SHP77 treated with DMSO at 0.1 percent for 48 hours (cell line): Measurements from ENCODE around the gene HCN1.

Source experiments
- DNase-seq: peaks from one replicate; lab custom pipeline; 2025; lab: John Stamatoyannopoulos, UW

The HCN1 gene

DNA sequence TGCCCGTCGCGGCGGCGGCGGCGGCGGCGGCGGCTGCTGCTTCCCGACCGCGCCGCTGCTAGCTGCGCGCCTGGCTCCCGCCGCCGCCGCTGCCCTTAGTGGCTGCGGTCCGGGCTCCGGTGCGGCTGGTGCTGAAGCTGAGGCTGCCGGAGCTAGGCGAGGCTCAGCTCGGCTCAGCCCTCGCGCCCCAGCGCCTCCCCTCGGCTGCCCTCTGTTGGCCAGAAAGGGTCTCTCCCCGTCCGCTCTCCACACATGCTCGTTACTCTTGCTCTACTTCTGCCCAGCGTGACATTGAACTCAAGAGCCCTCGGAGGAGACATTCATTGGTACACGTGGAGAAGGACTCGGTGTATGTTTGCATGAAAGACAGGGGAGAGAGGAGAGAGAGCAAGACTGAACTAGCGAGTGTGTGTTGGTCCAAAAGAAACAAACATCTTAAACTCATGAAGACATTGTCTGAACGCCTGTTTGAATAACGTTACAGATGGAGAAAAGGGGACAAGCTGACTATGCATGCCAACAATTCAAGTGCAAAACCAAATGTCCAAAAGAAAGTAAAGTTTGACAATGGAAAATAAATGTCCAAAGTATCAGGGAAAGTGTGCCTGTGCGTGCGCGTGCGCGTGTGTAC lies at the start of gene HCN1:
Gene HCN1, minus strand, starts transcription at position 175 of the 631 bp plus-strand sequence.
- DNase-seq, result peak; percentile 8

DNA sequence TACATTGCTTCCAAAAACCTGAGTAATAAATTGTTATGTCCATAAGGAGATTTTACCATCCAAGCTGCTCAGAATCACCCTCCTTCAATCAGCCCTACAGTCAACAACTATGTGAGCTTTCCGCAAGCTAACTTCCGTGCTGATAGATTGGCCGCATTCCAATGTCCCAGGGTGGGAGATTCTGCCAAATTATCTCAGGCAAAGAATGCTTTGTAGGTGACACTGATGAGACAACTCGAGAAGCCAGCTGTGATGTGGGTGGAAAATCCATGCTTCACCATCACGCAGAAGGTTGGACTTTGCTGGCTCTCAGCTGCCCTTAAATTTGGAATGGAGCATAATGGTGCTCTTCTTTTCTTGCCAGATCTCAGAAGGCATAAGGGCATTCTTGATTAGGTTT lies 44.9 kb upstream of the HCN1 start:
- DNase-seq, result no peak

DNA sequence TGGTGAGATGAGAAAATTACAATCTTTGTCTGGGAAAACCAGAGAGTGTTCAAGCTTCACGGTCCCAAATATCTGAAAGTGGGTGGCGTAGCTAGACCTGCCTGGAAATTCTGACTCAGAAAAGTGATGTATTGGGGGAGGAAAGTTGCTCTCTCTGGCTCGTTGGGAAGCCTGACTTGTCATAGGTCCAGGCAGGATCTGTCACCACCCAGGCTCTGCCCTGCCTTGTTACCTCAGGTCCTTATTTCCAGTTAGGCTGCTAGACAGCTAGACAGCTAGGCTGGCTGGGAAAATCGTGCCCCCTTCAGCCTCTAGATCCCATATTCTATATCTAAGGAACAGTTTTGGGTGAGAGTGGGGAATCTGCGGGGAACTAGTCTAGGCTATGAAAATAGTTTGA lies 41.0 kb upstream of the HCN1 start:
- DNase-seq, result no peak

DNA sequence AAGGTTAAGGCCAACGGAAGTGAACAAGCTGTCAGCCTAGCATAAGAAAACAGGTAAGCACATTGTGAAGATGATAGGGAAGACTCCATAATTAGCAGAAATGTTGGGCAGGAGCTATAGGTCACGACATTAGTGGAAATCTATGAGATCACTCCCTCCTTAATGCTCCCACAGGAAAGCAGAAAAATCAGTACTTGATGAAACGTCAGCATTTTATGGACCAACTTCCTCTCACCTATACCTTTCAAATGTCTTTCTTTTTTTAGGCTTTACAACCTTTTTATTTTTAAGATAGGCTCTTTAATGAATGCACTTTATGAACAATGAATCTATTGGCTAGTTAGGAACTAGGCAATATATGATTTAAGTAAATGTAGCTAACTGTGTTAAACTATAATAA lies 29.4 kb upstream of the HCN1 start:
- no peak for DNase-seq

DNA sequence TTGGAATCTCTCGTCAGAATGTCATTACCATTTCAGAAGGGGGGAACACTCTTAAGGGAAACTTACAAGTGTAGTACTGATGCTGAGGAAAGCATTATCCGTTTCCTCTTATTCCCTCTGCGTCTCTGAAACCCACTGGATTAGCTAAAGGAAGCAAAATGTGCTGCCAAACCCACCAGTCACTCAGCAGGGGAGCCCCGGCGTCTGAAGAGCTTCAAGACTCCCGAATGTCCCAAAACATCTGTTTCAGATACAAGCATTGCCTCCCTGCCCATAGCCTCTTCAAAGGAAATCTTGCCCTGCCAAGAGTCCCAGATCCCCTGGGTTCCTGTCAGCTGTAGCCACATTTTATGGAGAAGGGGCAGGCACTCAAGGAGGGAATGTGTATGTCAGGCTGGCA lies 1.0 kb upstream of the HCN1 start:
- no peak for DNase-seq

DNA sequence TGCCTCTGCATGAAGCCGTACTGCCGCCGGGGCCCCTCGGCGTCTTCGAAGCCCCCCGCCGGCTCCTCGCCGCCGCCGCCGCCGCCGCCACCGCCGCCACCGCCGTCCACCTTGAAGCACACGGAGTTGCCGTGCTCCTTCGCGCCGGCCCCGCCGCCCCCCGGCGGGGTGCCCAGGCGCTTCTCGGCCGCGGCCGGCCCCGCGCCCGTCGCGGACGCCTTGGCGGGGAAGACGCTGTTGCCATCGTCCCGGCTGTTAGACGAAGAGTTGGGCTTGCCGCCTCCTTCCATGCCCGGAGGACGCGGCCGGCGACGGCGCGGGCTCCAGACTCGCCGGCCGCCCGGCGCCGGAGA lies 400 bp downstream of the HCN1 start:
- no peak for DNase-seq

DNA sequence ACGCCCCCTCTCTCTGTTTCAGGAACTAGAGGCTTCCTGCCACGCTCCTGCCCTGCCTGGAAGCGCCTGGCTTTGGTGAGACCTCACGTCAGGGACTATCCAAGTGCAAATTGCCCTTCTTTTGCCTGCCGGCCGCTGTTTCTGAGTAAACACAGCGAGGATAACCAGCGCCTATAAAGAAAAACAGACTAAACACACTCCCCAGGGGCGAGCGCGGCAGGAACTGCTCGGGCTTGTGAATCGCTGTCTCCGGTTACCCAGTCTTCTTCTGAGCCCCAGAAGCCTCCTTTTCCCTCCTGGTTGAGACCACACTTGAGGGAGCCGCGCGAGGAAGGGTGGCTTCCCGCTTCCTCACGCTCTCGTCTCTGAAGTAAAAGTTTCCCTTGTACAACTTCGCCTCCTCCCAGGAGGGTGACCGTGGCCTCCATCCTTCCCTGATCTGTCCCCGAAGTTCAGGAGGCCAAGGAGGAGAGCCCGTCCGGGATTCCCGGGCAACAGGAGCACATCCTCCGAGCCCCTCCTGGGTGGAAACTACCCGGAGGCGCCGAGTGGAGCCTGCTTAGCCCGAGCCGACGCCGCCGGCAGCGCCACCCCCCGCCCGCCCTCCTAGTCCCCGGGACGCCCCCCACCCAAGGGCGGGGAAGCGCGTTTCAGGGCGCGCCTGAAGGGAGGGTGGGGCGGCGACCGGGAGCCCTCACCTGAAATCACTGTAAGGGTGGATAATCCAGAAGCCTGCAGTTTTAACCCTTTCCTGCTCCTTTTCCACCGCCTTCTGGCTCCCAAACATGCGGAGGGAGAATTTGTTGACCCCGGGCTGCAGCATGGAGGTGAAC lies 993 bp downstream of the HCN1 start:
- DNase-seq, result no peak

DNA sequence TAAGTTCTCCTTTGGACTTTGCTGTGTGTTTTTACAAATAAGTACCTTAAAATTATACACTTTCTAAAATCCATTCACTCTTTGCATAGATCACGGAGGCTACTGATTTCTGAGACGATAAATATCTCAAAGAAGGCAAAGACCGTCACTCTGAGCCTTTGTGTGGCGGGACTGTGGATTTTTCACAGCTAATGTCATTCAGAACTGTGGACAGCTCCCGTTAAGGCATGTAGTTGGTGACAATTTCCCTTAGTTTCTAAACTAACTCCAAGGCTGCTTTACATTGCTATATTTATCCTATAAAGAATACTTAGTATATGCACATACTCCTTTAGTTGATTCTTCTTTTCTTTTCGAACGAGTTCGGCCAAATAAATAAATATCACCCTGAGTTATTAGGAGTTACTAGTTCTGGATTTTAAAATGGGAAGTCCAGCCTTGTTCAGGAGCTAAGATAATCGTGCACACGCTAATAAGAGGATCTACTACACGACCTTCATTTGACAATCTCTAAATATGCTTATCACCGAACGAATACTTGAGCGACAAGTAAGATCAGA lies 1.8 kb downstream of the HCN1 start:
- no peak for DNase-seq

DNA sequence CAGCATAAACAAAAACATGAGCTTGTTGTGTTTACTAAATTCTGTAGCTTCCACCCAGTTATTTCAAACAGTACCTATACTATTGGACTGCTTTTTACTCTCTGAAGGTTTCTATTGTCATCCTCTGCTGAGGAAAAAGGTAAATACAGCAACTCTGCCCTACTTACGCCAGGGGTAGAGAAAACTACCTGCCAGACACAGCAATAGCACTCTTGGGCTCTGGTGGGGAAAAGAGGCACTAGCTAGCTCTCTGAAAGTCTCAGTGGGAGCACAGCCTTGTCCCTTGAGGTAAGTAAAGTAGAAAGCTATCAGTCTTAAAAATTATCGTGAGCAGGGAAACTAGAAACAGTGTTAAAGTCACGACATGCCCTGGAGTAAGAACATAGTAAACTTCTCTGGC lies 3.7 kb downstream of the HCN1 start:
- no peak for DNase-seq

DNA sequence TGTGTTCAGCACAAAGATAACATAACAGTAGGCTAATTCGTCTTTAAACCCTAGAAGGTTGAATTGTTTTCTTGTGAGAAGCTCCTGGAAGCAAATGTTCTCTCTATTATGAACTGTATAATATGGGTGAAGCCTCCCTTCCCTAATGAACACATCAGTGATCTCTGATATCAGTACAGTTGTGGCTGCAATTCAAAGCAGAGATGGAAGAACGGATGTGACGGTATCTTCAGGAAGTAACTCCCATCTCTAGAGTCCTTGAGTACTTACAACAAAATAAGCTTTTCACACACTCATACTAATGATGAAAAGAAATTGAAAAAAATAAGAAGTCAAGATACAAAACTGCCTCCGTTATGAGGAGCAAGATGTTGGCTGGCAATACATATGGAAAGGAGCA lies 4.5 kb downstream of the HCN1 start:
- no peak for DNase-seq

DNA sequence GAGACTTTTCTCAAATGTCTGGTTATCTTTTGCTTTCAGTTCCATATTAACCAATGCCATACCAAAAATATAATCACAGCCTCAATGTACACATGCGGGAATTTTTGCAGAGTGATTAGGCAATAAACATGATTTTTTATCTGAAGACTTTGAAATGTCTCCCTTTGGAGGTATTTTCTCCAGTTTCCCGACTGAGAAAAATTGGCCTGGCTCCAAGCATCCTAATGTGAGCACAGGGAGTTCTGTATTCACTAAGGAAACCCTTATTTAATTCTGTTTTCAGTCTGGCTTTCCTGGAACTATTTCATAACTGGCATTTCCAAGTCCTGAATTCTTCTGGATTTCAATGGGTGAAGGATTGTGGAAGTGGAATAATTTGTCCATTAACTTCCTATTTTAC lies 8.5 kb downstream of the HCN1 start:
- DNase-seq, result no peak

DNA sequence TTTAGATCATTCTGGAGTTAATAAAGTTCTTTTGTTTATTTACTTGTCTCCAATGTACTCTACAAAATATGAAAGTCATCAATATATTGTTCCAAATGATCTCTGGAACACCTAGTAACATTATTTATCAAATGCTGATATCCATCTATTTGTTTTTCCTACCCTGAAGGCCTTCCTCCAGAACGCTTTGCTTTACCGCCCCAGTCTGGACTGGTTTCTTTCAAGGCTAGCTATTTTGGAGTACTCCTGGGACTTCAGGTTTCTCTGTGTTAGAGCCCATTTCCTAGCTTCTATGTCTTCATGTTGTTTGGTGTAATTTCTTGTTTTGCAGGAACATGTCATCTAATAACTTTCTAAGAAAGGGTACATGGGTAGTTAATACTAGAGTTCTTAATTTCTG lies 9.6 kb downstream of the HCN1 start:
- DNase-seq, result no peak

DNA sequence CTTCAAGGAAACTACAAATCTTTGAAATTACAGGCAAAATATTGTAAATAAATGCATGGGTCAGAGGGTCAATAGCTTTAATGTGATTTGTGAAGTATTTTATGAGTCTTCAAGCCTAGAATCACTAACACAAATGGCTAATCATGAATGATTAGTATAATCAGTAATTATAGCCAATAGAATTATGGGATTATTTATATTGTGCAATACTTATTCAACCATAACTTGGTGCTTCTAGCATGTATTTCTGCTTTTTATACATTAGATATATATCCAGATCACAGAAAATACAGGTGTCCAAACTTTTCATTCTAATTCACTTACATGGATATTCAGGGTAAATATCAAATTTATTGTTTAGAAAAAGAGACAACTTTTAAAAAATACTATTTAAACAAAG lies 12.1 kb downstream of the HCN1 start:
- DNase-seq, result no peak

DNA sequence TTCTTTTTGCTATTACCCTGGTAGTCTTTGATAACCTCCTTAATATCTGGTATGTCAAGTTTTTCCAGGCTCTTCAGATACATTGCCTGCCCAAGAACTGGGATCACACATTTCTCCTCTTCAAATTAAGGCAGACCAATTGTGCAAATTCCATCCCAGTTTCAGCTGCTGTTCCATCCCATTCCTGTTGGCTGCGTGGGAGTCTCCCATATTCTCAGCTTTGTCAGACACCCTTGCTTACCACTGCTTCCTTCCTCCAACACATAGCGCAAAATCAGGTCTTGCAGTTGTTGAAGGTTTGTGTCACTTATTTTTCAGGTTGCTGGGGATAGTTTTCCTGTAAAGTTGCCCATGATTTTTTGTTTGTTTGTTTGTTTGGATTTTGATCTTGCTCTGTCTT lies 15.2 kb downstream of the HCN1 start:
- no peak for DNase-seq

DNA sequence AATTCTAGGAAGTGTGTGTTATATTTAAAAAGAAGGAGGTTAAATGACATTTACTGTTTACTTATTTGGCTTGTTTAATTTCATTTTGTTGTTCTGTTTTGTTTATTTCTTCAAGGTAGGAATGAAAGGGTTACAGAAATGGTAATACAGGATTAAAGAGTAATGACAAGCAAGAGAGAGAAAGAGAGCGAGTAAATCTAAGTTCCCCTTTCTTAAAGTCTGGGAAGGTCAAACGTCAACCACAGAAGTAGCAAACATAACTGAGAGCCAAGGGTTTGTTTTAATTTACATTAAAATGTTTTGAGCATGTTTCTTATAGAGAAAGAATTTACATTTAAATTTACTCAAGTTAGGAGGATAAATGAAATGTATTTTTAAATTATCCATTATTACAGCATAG lies 18.7 kb downstream of the HCN1 start:
- no peak for DNase-seq

DNA sequence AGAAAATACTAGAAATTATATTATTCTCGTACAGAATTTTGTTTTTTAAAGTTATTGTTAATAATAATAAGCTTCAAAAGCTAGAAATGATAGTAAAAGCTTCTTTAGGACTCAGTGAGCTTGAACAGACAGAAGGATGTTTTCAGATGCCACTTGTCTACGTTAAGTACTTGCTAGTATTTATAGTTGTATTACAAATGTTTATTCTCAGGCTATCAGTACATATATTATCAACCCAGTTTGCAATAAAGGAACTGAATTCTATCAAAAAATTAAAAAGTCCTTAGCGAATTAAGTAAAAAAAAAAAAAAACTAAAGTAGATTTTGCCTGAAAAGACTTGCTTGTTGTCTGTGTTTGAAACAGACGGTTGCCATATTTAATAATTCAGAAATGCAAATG lies 23.9 kb downstream of the HCN1 start:
- DNase-seq, result no peak

DNA sequence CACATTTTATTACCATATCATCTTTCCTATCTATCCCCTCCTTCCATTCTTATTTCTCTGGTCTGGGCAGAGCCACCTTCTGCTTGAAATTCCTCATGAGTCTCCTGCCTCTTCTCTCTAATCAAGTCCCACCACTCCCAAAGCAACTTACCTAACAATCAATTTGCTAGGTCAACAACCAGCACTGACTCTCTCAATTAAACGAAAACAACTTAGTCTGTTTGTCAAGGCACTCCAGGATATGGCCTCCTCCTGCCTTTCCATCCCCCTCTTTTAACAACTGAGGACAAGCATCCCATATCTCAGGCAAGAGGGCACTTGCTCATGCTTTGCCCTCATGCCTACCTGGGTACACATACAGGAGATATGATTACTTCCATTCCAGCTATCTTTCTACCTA lies 47.4 kb downstream of the HCN1 start:
- no peak for DNase-seq

DNA sequence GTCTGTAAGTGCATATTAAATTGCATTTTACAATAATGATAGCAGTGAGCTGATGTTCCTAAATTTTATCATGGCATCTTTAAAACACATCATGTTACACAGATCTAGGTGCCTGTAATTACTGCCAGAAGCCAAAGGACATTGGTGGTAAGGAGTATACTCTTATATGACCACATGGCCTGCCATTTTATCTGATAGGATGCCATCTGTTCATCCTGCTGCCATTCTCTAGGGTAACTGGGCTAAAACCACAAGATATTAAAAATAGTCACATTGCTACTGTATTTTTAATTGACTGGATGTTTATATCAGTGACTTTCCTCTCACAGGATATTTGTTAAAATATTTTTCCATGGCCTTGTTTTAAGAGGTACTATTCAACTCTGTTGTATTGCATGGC lies 53.1 kb downstream of the HCN1 start:
- DNase-seq, result no peak

DNA sequence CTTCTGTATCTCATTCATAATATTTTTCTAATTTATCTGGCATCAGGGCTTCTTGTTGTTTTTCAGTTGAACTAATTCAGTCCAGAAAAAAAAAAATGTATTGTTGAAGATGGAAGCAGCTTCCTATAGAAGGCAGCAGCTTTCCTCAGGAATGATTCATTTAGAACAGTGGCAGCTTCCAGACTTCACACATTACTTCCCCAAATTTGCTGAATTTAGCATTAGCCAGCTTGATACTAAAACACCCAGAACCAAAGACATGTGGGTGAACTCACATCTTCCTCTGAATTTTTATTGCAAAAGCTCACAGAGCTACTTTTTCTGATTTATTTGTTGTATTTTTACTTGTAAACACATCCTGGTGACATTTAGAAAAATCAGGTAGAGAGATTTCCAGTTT lies 53.8 kb downstream of the HCN1 start:
- DNase-seq, result no peak

DNA sequence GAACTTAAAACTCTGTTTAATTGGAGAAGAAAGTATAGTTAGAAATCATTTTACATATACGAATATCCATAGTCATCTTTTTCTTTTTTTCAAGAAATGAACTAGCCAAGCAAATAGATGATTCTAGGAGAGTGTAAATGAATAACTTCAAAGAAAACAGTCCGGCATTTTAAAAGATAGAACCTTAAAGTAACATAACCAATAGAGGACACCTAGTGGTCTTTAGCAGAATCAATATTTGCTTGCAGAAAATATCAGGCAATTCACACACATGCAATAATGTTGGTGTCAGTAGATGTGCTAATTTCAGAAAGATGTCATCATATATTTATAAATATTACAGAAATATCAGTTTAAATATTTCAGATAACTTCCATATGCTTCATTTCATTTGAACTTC lies 57.1 kb downstream of the HCN1 start:
- peak; percentile 10 for DNase-seq

DNA sequence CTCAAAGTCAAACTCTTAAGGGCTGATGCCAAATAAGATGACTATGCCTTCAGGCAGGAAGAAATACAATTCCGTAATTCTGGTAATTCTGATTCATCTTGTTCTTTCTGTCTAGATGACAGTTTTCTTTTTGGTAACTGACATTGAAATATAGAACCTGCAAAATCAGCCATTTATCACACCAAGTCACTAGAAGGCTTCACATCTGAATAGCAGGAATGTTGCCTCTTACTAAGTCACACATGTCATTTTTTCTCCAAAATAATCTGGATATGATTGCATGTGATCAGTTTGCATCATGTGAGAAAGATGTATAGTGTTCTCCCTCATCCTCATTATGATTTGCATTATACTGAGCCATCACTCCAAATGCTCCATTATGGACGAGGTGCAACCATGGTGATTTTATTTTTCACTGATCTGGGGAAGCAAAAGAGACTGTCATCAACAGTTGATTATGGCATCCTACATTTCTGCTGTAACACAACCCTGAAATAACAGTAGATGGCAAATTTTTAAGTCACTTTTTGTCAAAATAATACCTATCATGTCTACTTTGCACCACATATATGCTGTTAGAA lies 69.0 kb downstream of the HCN1 start:
- DNase-seq, result no peak

DNA sequence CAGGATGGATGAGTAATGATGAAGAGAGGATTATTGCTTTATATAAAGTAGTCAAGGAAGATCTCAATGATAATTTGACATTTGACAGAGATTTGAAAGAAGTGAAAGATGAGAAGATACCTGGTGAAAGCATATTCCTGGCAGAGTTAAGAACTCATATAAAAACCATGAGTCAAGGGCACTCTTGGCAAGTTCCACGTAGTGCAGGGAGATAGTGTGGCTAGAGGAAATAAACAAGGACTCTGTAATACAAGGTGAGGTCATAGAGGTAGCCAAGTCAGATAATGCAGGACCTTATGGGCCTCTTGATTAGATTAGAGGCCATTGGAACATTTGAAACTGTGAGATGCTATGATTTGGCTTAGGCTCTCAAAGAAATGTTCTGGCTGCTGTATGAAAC lies 72.3 kb downstream of the HCN1 start:
- no peak for DNase-seq

DNA sequence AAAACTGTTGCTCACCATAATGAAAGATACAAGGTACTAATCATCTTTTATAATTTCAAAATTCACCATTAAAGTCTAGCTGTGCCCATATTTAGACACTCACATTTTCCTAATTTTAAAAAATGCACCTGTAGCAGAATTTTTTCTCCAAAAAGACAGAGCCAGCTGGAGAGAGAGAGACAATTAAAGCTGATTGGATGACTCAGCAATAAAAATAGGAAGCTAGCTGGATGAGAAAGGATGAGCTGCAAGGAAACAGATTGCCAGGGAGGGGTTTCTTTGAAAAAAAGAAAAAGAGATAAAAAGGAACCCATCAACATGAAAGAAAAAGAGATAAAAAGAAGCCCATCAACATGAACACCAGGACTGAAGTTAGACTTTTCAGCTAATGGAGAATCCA lies 73.8 kb downstream of the HCN1 start:
- no peak for DNase-seq
